ENCODE results near the gene RTN4.

Gene RTN4

GRCh38 chr2:54958717-54959371 lies 91.4 kb downstream of the RTN4 start:
- no peak for ATAC-seq (replicated peaks)

GRCh38 chr2:54957321-54957999 lies 92.8 kb downstream of the RTN4 start:
- peaks cover 5 to 9% of the 10 kb centered on the region in 2 donors for H3K4me1 Mint-ChIP-seq

More at GRCh38 chr2:54958717-54959371, 91.4 kb downstream of the RTN4 start:
- no peak overlapping the region for H3K4me3 Mint-ChIP-seq
- no peaks in the 10 kb centered on the region for H3K27me3 Mint-ChIP-seq
- H3K9me3 Mint-ChIP-seq, result peaks cover 0 to 3% of the 10 kb centered on the region in 2 donors
- H3K4me1 Mint-ChIP-seq, result peaks cover 5 to 9% of the 10 kb centered on the region in 2 donors
- H3K27ac Mint-ChIP-seq, result no peak overlapping the region
- peaks cover 5 to 8% of the 10 kb centered on the region in 2 donors for H3K36me3 Mint-ChIP-seq
- DNase-seq, result no peak

GRCh38 chr2:54956111-54956627 lies 94.1 kb downstream of the RTN4 start:
- H3K9me3 Mint-ChIP-seq, result peaks cover 0 to 2% of the 10 kb centered on the region in 2 donors
- H3K27ac Mint-ChIP-seq, result no peak overlapping the region
- ATAC-seq (replicated peaks) (no peak), DNase-seq (no peak)
- peaks cover 5 to 9% of the 10 kb centered on the region in 2 donors for H3K4me1 Mint-ChIP-seq
- no peak overlapping the region for H3K4me3 Mint-ChIP-seq
- H3K36me3 Mint-ChIP-seq, result peaks cover 4% of the 10 kb centered on the region in 2 donors
- H3K27me3 Mint-ChIP-seq, result no peaks in the 10 kb centered on the region

More at GRCh38 chr2:54957321-54957999, 92.8 kb downstream of the RTN4 start:
- no peak overlapping the region for H3K27ac Mint-ChIP-seq
- no peaks in the 10 kb centered on the region for H3K27me3 Mint-ChIP-seq
- no peak for ATAC-seq (replicated peaks)
- peaks cover 5 to 8% of the 10 kb centered on the region in 2 donors for H3K36me3 Mint-ChIP-seq
- DNase-seq, result no peak
- H3K9me3 Mint-ChIP-seq, result peaks cover 0 to 3% of the 10 kb centered on the region in 2 donors
- no peak overlapping the region for H3K4me3 Mint-ChIP-seq

- ATAC-seq (replicated peaks) (no peak), DNase-seq (no peak)
- Mint-ChIP-seq H3K36me3 (peaks cover 0 to 1% of the 10 kb centered on the region in 2 donors), H3K4me1 (peaks cover 3 to 9% of the 10 kb centered on the region in 2 donors), H3K27ac (no peak overlapping the region), H3K9me3 (no peaks in the 10 kb centered on the region), H3K27me3 (no peaks in the 10 kb centered on the region), H3K4me3 (no peak overlapping the region)
Observed at GRCh38 chr2:54955358-54956110, 94.7 kb downstream of the RTN4 start.

- ATAC-seq (replicated peaks) (no peak), DNase-seq (no peak)
- no peaks in the 10 kb centered on the region for H3K27me3 Mint-ChIP-seq
- H3K4me1 Mint-ChIP-seq, result peaks cover 3 to 9% of the 10 kb centered on the region in 2 donors
- no peaks in the 10 kb centered on the region for H3K9me3 Mint-ChIP-seq
- H3K4me3 Mint-ChIP-seq, result no peak overlapping the region
- H3K27ac Mint-ChIP-seq, result no peak overlapping the region
- H3K36me3 Mint-ChIP-seq, result peaks cover 0 to 2% of the 10 kb centered on the region in 2 donors
Observed at GRCh38 chr2:54954705-54955357, 95.4 kb downstream of the RTN4 start.

GRCh38 chr2:54954158-54954557 lies 96.1 kb downstream of the RTN4 start:
- no peaks in the 10 kb centered on the region for H3K27me3 Mint-ChIP-seq
- H3K4me1 Mint-ChIP-seq, result peaks cover 3 to 9% of the 10 kb centered on the region in 2 donors
- DNase-seq (no peak), ATAC-seq (replicated peaks) (no peak)
- no peak overlapping the region for H3K4me3 Mint-ChIP-seq
- H3K9me3 Mint-ChIP-seq, result no peaks in the 10 kb centered on the region
- peaks cover 0 to 3% of the 10 kb centered on the region in 2 donors for H3K36me3 Mint-ChIP-seq
- no peak overlapping the region for H3K27ac Mint-ChIP-seq

GRCh38 chr2:54952978-54953456 lies 97.2 kb downstream of the RTN4 start:
- no peaks in the 10 kb centered on the region for H3K9me3 Mint-ChIP-seq
- H3K27me3 Mint-ChIP-seq, result no peaks in the 10 kb centered on the region
- no peak overlapping the region for H3K4me3 Mint-ChIP-seq
- no peak overlapping the region for H3K27ac Mint-ChIP-seq
- no peak for DNase-seq
- peaks cover 0 to 3% of the 10 kb centered on the region in 2 donors for H3K36me3 Mint-ChIP-seq
- no peak for ATAC-seq (replicated peaks)
- no peaks in the 10 kb centered on the region for H3K4me1 Mint-ChIP-seq

GRCh38 chr2:54952425-54952824 lies 97.8 kb downstream of the RTN4 start:
- Mint-ChIP-seq H3K4me3 (no peak overlapping the region), H3K27ac (no peak overlapping the region), H3K4me1 (no peaks in the 10 kb centered on the region), H3K36me3 (peaks cover 0 to 3% of the 10 kb centered on the region in 2 donors), H3K9me3 (no peaks in the 10 kb centered on the region), H3K27me3 (no peaks in the 10 kb centered on the region)
- ATAC-seq (replicated peaks), result no peak
- no peak for DNase-seq

DNA sequence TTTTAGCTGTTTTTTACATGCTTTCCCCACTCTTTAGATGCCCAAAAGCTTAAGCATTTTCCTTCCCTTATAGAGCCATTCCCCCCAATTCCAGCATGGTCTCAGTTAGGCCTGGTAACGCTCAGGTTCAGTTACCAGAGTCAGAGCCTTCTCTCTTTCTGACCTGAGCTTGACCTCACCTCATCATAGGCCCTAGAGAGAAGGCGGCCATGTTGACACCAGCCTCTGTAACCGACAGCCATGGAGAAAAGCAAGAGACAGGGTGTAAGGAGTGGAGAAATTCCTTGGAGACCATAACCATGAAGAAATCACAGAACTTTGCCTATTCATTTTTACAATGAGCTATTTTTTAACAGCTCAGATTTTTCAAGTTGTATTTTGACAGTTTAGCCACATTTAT lies 99.4 kb downstream of the RTN4 start:
- DNase-seq (no peak), ATAC-seq (replicated peaks) (no peak)
- no peaks in the 10 kb centered on the region for H3K4me1 Mint-ChIP-seq
- H3K4me3 Mint-ChIP-seq, result no peak overlapping the region
- no peaks in the 10 kb centered on the region for H3K27me3 Mint-ChIP-seq
- H3K27ac Mint-ChIP-seq, result no peak overlapping the region
- H3K36me3 Mint-ChIP-seq, result peaks cover 0 to 3% of the 10 kb centered on the region in 2 donors
- H3K9me3 Mint-ChIP-seq, result no peaks in the 10 kb centered on the region

DNA sequence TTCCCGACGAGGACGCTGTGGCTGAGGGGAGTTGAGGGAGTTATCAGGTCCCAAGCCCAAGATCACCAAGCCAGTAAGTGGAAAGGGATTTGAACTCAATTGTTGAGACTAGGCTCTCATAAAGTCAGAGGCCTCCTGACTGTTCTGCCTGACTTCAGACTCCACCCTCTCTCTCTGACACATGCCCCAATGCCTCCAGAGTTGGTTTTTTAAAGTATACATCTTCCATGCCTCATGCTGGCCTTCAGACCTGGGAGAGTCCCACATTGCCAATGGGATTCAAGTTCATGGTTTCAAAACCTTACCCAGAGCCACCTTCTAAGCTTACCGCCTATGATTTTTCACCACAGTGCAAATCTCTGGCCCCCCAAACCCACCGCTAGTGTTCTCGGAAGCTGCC lies 100.8 kb downstream of the RTN4 start:
- Mint-ChIP-seq H3K27me3 (peaks cover 0 to 3% of the 10 kb centered on the region in 2 donors), H3K4me3 (no peak overlapping the region), H3K9me3 (no peaks in the 10 kb centered on the region), H3K27ac (no peak overlapping the region), H3K4me1 (no peaks in the 10 kb centered on the region), H3K36me3 (peaks cover 0 to 3% of the 10 kb centered on the region in 2 donors)
- ATAC-seq (replicated peaks) (no peak), DNase-seq (no peak)

DNA sequence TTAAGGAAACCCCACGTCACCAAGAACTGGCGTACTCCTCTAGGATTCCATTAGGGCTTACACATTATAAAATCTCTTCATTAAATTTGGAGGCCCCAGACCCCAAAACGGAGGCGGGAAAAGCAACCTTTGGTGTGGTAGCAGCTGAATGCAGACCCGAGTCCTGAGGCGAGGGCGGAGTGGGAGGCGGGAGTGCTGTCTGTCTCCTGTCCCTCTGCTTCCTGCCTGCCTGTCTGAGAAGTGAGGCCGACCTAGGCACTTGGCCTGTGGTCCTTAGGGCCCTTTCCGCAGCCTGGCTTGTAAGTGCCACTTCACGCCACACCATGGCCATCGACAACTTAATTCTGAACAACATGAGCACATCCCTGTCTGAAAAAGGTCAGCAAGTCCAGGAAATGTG lies 102.1 kb downstream of the RTN4 start:
- no peaks in the 10 kb centered on the region for H3K4me1 Mint-ChIP-seq
- peaks cover 0 to 3% of the 10 kb centered on the region in 2 donors for H3K27me3 Mint-ChIP-seq
- H3K4me3 Mint-ChIP-seq, result no peak overlapping the region
- ATAC-seq (replicated peaks) (no peak), DNase-seq (no peak)
- H3K9me3 Mint-ChIP-seq, result no peaks in the 10 kb centered on the region
- H3K36me3 Mint-ChIP-seq, result peaks cover 0 to 3% of the 10 kb centered on the region in 2 donors
- H3K27ac Mint-ChIP-seq, result no peak overlapping the region

GRCh38 chr2:54947646-54948045 lies 102.6 kb downstream of the RTN4 start:
- ATAC-seq (replicated peaks), result no peak
- peaks cover 0 to 3% of the 10 kb centered on the region in 2 donors for H3K36me3 Mint-ChIP-seq

DNA sequence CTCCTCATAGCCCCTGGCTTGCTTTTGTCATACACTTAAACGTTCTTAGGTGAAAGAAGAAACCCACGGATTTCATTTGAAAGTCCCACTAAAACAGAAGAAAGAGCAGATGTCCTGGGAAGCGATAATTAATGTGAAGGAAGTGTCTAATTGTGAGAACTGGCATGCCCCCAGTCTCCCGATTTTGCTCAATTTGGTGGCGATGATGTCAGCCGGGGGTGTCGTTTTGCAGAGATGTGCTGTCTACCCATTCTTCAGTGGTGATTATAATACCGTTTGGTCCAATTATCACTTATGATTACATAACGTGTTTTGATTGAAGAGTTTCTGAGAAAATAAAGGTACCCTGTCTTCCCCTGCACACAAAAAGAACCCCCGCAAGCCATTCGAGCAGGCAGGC lies 103.1 kb downstream of the RTN4 start:
- H3K4me1 Mint-ChIP-seq, result no peaks in the 10 kb centered on the region
- H3K36me3 Mint-ChIP-seq, result peaks cover 0 to 3% of the 10 kb centered on the region in 2 donors
- H3K27ac Mint-ChIP-seq, result no peak overlapping the region
- peaks cover 0 to 3% of the 10 kb centered on the region in 2 donors for H3K27me3 Mint-ChIP-seq
- no peaks in the 10 kb centered on the region for H3K9me3 Mint-ChIP-seq
- no peak for DNase-seq
- no peak for ATAC-seq (replicated peaks)
- H3K4me3 Mint-ChIP-seq, result no peak overlapping the region

More at GRCh38 chr2:54947646-54948045, 102.6 kb downstream of the RTN4 start:
- no peak overlapping the region for H3K4me3 Mint-ChIP-seq
- no peaks in the 10 kb centered on the region for H3K9me3 Mint-ChIP-seq
- DNase-seq, result no peak
- no peaks in the 10 kb centered on the region for H3K4me1 Mint-ChIP-seq
- peaks cover 0 to 3% of the 10 kb centered on the region in 2 donors for H3K27me3 Mint-ChIP-seq
- H3K27ac Mint-ChIP-seq, result no peak overlapping the region
